Measurements from ENCODE around the gene VILL. TPM values are rescaled to one million over a fixed set of nuclear protein-coding genes. Genes with fewer than 3 reads are reported as not detected.

Gene VILL
- total RNA-seq, 1 donor from 2014 or later = 2.3 TPM

DNA sequence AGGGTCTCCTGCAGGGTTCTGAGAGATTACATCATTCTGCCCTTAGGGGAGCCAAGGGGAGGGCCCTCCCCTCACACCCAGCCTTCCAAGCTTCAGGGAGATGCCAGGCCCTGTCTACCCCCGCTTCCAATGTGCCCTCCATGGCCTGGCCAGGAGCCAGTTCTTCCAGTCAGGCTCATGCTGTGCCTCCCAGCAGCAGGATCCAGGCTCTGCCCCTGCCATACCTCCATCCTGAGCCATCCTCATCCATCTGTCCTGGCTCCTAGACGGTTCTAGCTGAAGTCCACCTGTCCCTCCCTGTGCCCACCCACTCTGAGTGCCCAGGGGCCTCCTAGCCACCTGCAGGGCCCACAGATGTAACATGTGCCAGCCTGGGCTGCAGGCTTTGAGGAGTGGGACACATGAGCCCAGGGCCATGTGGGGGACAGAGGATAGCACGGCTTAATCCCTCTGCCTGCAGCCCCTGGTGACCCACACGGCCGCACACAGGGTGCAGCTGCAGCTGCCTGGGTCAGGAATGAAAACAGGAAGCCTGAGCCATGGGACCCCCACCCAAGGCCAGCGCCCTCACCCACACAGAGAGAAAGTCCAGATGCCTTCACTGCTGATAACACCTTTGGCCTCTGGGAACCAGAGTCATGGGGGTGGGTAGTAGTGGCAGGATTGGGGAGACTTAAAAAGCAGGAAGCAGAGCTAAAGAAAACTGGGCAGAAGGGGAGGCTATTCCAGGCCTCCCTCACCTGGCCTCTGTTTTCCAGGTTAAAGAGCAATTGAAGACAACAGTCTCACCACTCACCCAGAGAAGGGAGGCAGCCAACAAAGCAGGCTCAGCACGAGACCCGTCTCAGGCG lies 27.1 kb downstream of the VILL start:
- Mint-ChIP-seq H3K4me3 (ENCODE audit: unreplicated experiment) (no peak overlapping the region), H3K36me3 (ENCODE audit: unreplicated experiment) (peaks cover 32% of the 10 kb centered on the region), H3K27ac (ENCODE audit: unreplicated experiment) (no peak overlapping the region), H3K27me3 (ENCODE audit: unreplicated experiment) (no peaks in the 10 kb centered on the region), H3K4me1 (ENCODE audit: unreplicated experiment) (peaks cover 13% of the 10 kb centered on the region), H3K9me3 (ENCODE audit: unreplicated experiment) (peaks cover 5% of the 10 kb centered on the region)
- DNase-seq (ENCODE audit: extremely low spot score, unreplicated experiment) = no peak
- TF ChIP-seq CTCF (IDR thresholded peaks at IDR 0.05) = no peak

GRCh38 chr3:38018296-38019266 lies 28.0 kb downstream of the VILL start:
- no peaks in the 10 kb centered on the region for H3K27me3 Mint-ChIP-seq (ENCODE audit: unreplicated experiment)
- peaks cover 32% of the 10 kb centered on the region for H3K36me3 Mint-ChIP-seq (ENCODE audit: unreplicated experiment)
- H3K9me3 Mint-ChIP-seq (ENCODE audit: unreplicated experiment) = peaks cover 5% of the 10 kb centered on the region
- no peak overlapping the region for H3K27ac Mint-ChIP-seq (ENCODE audit: unreplicated experiment)
- DNase-seq (ENCODE audit: extremely low spot score, unreplicated experiment) = no peak
- no peak for TF ChIP-seq CTCF (IDR thresholded peaks at IDR 0.05)
- H3K4me1 Mint-ChIP-seq (ENCODE audit: unreplicated experiment) = peaks cover 15% of the 10 kb centered on the region
- H3K4me3 Mint-ChIP-seq (ENCODE audit: unreplicated experiment) = no peak overlapping the region

DNA sequence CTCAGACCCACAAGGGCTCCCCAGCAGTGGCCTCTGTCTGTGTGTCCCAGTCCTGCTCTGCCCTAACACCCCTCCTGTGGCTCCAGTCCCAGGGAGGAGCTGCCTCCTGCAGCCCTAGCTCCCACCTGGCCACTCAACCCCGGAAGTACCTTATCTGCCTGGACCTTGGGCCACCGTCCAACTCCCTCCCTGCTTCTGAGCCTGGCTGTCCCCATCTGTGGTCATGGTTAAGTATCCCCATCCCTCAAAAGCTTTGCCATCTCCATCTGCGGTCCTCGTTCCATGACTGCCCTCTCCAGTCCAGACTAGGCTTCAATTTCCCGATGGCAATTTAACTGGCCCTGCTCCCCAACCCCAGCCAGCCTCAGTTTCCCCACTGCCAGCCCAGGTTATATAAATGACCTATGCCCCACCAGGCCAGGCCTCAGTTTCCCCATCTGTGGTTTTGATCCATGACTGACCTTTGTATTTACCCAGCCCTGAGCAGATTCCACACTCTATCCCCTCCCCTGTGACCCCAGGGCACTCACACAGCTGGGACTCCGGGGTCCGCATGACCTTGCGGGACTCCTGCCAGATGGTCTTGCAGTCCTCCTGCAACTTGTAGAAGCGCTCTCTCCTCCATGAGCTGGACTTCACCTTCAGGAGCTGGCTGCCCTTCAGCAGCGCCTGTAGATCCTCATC lies 29.2 kb downstream of the VILL start:
- Mint-ChIP-seq H3K27me3 (ENCODE audit: unreplicated experiment) (no peaks in the 10 kb centered on the region), H3K4me1 (ENCODE audit: unreplicated experiment) (peaks cover 19% of the 10 kb centered on the region), H3K9me3 (ENCODE audit: unreplicated experiment) (peaks cover 5% of the 10 kb centered on the region), H3K36me3 (ENCODE audit: unreplicated experiment) (peaks cover 30% of the 10 kb centered on the region), H3K27ac (ENCODE audit: unreplicated experiment) (no peak overlapping the region), H3K4me3 (ENCODE audit: unreplicated experiment) (no peak overlapping the region)
- TF ChIP-seq CTCF (IDR thresholded peaks at IDR 0.05) = no peak
- no peak for DNase-seq (ENCODE audit: extremely low spot score, unreplicated experiment)

GRCh38 chr3:38020342-38020726 lies 29.7 kb downstream of the VILL start:
- no peak for TF ChIP-seq CTCF (IDR thresholded peaks at IDR 0.05)
- H3K4me1 Mint-ChIP-seq (ENCODE audit: unreplicated experiment) = peaks cover 21% of the 10 kb centered on the region

More at GRCh38 chr3:38020342-38020726, 29.7 kb downstream of the VILL start:
- Mint-ChIP-seq H3K27me3 (ENCODE audit: unreplicated experiment) (no peaks in the 10 kb centered on the region), H3K36me3 (ENCODE audit: unreplicated experiment) (peaks cover 24% of the 10 kb centered on the region), H3K27ac (ENCODE audit: unreplicated experiment) (no peak overlapping the region), H3K9me3 (ENCODE audit: unreplicated experiment) (peaks cover 5% of the 10 kb centered on the region), H3K4me3 (ENCODE audit: unreplicated experiment) (no peak overlapping the region)
- DNase-seq (ENCODE audit: extremely low spot score, unreplicated experiment) = no peak

Measured in osteocyte (in vitro differentiated cells).